Mesendoderm (in vitro differentiated cells): ENCODE results near the gene SNW1.

ENCODE experiments used
- DNase-seq: peaks from one replicate; pipeline ENCODE4 v3.0.0; 2013
- H2AK5ac ChIP-seq: 2 replicates; pipeline ENCODE4 v1.6.1; 2013; ENCODE audit warnings: low read length, inconsistent platforms
- H2BK120ac ChIP-seq: 2 replicates; pipeline ENCODE4 v1.6.1; 2013; ENCODE audit warnings: low read depth, mild to moderate bottlenecking, low read length, moderate library complexity, mixed read lengths
- H2BK15ac ChIP-seq: replicated peaks from 2 replicates; pipeline ENCODE4 v1.6.1; 2013; ENCODE audit warnings: low read depth, mild to moderate bottlenecking, moderate library complexity
- H2BK5ac ChIP-seq: 2 replicates; pipeline ENCODE4 v1.6.1; 2013; ENCODE audit warnings: low read length, inconsistent platforms
- H3K18ac ChIP-seq: 2 replicates; pipeline ENCODE4 v1.6.1; 2013; ENCODE audit warnings: mild to moderate bottlenecking, low read length, mixed read lengths
- H3K23ac ChIP-seq: one replicate; pipeline ENCODE4 v1.6.1; 2013; ENCODE audit warnings: low read length
- H3K27ac ChIP-seq: 2 replicates; pipeline ENCODE4 v1.5.1; 2013; ENCODE audit warnings: low read depth, mild to moderate bottlenecking, inconsistent platforms, low read length, moderate library complexity
- H3K27me3 ChIP-seq: 2 replicates; pipeline ENCODE4 v1.6.1; 2013; ENCODE audit warnings: low read length, control low read depth, mild to moderate bottlenecking, inconsistent platforms; ENCODE audit not compliant: insufficient read depth, poor library complexity
- H3K36me3 ChIP-seq: 2 replicates; pipeline ENCODE4 v1.6.1; 2013; ENCODE audit warnings: low read length, inconsistent platforms; ENCODE audit not compliant: control insufficient read depth, insufficient read depth
- H3K4ac ChIP-seq: one replicate; pipeline ENCODE4 v1.6.1; 2013; ENCODE audit warnings: low read depth, mild to moderate bottlenecking, low read length, moderate library complexity
- H3K4me1 ChIP-seq: 2 replicates; pipeline ENCODE4 v1.6.1; 2013; ENCODE audit warnings: low read depth, low read length, inconsistent platforms; ENCODE audit not compliant: control insufficient read depth
- H3K4me2 ChIP-seq: 2 replicates; pipeline ENCODE4 v1.6.1; 2013; ENCODE audit warnings: low read length
- H3K4me3 ChIP-seq: 2 replicates; pipeline ENCODE4 v1.5.1; 2013; ENCODE audit warnings: mild to moderate bottlenecking, low read length
- H3K56ac ChIP-seq: one replicate; pipeline ENCODE4 v1.6.1; 2013; ENCODE audit warnings: low read length
- H3K79me1 ChIP-seq: 2 replicates; pipeline ENCODE4 v1.6.1; 2013; ENCODE audit warnings: low read length, inconsistent platforms
- H3K79me2 ChIP-seq: 2 replicates; pipeline ENCODE4 v1.6.1; 2013; ENCODE audit warnings: mild to moderate bottlenecking, low read length; ENCODE audit not compliant: control insufficient read depth, insufficient read depth
- H3K9ac ChIP-seq: 2 replicates; pipeline ENCODE4 v1.6.1; 2013; ENCODE audit warnings: low read length, inconsistent platforms
- H4K5ac ChIP-seq: one replicate; pipeline ENCODE4 v1.6.1; 2013; ENCODE audit warnings: low read length
- H4K8ac ChIP-seq: one replicate; pipeline ENCODE4 v1.6.1; 2013; ENCODE audit warnings: low read depth, mild to moderate bottlenecking, control low read depth, low read length, moderate library complexity
- WGBS: extraction: QIAGEN DNeasy Blood & Tissue Kit; methylation state at CpG from one replicate; pipeline ENCODE4 v1.1.7; 2013; ENCODE audit warnings: low lambda C conversion rate, missing lambda C conversion rate; ENCODE audit not compliant: insufficient coverage; ENCODE audit errors: extremely low coverage; 5-methylcytosine and 5-hydroxymethylcytosine counted together

SNW1 gene

GRCh38 chr14:77746064-77746702, 14.8 kb downstream of the SNW1 start:
- H3K27ac ChIP-seq: no peak overlapping the region
- H4K5ac ChIP-seq: no peak overlapping the region
- H3K4me3 ChIP-seq: no peak overlapping the region
- H3K36me3 ChIP-seq: peaks cover 6% of the 10 kb centered on the region
- no peaks in the 10 kb centered on the region for H3K4me1 ChIP-seq
- no peaks in the 10 kb centered on the region for H3K79me2 ChIP-seq
- H3K4ac ChIP-seq: no peak overlapping the region
- H2BK15ac ChIP-seq: no peak overlapping the region
- H3K18ac ChIP-seq: no peak overlapping the region
- no CpG with 5 or more reads among the region's 4 CpGs for WGBS
- H2BK120ac ChIP-seq: no peak overlapping the region
- no peak overlapping the region for H4K8ac ChIP-seq
- peaks cover 4% of the 10 kb centered on the region for H3K79me1 ChIP-seq
- no peak overlapping the region for H3K56ac ChIP-seq
- H3K27me3 ChIP-seq: no peaks in the 10 kb centered on the region
- no peak overlapping the region for H2BK5ac ChIP-seq
- H3K4me2 ChIP-seq: no peak overlapping the region
- no peak overlapping the region for H3K23ac ChIP-seq
- no peak overlapping the region for H2AK5ac ChIP-seq
- no peak for DNase-seq
- H3K9ac ChIP-seq: no peak overlapping the region

GRCh38 chr14:77741438-77741837, 19.5 kb downstream of the SNW1 start:
- Histone ChIP-seq H3K4me1 (no peaks in the 10 kb centered on the region), H3K23ac (no peak overlapping the region), H2BK5ac (no peak overlapping the region), H3K4me3 (no peak overlapping the region), H2BK15ac (no peak overlapping the region), H3K4me2 (no peak overlapping the region), H3K56ac (no peak overlapping the region), H3K4ac (no peak overlapping the region), H3K18ac (no peak overlapping the region), H3K79me2 (no peaks in the 10 kb centered on the region), H4K5ac (no peak overlapping the region), H3K27ac (no peak overlapping the region), H3K79me1 (peaks cover 6% of the 10 kb centered on the region), H2AK5ac (no peak overlapping the region), H2BK120ac (no peak overlapping the region), H3K27me3 (no peaks in the 10 kb centered on the region), H4K8ac (no peak overlapping the region), H3K9ac (no peak overlapping the region), H3K36me3 (peaks cover 2% of the 10 kb centered on the region)
- no peak for DNase-seq
- no CpG with 5 or more reads among the region's 2 CpGs for WGBS

- Histone ChIP-seq H3K23ac (no peak overlapping the region), H3K56ac (no peak overlapping the region), H3K27ac (no peak overlapping the region), H2AK5ac (no peak overlapping the region), H4K8ac (no peak overlapping the region), H2BK15ac (no peak overlapping the region), H2BK5ac (no peak overlapping the region), H3K4ac (no peak overlapping the region), H3K18ac (no peak overlapping the region), H3K4me1 (no peaks in the 10 kb centered on the region), H3K27me3 (no peaks in the 10 kb centered on the region), H3K79me2 (no peaks in the 10 kb centered on the region), H4K5ac (no peak overlapping the region), H2BK120ac (no peak overlapping the region), H3K36me3 (peaks cover 2% of the 10 kb centered on the region), H3K4me3 (no peak overlapping the region), H3K4me2 (no peak overlapping the region), H3K79me1 (peaks cover 4% of the 10 kb centered on the region), H3K9ac (no peak overlapping the region)
- no CpG with 5 or more reads among the region's 7 CpGs for WGBS
- no peak for DNase-seq
Observed at GRCh38 chr14:77738559-77739250, 22.3 kb downstream of the SNW1 start.

GRCh38 chr14:77730976-77731497, 29.9 kb downstream of the SNW1 start:
- Histone ChIP-seq H3K4ac (no peak overlapping the region), H2BK15ac (no peak overlapping the region), H3K79me2 (no peaks in the 10 kb centered on the region), H4K5ac (no peak overlapping the region), H2BK120ac (no peak overlapping the region), H3K27me3 (no peaks in the 10 kb centered on the region), H3K56ac (no peak overlapping the region), H2BK5ac (no peak overlapping the region), H3K79me1 (no peaks in the 10 kb centered on the region), H4K8ac (no peak overlapping the region), H3K9ac (no peak overlapping the region), H3K27ac (no peak overlapping the region), H3K18ac (no peak overlapping the region), H3K4me2 (no peak overlapping the region), H3K23ac (no peak overlapping the region), H3K4me1 (no peaks in the 10 kb centered on the region), H3K36me3 (peaks cover 13% of the 10 kb centered on the region), H3K4me3 (no peak overlapping the region), H2AK5ac (no peak overlapping the region)
- DNase-seq: no peak
- no CpG with 5 or more reads among the region's 3 CpGs for WGBS

- no peak overlapping the region for H3K27ac ChIP-seq
- no peak overlapping the region for H3K56ac ChIP-seq
- no peaks in the 10 kb centered on the region for H3K4me1 ChIP-seq
- DNase-seq: no peak
- H3K18ac ChIP-seq: no peak overlapping the region
- H2BK120ac ChIP-seq: no peak overlapping the region
- H3K4me3 ChIP-seq: no peak overlapping the region
- H2BK5ac ChIP-seq: no peak overlapping the region
- H3K9ac ChIP-seq: no peak overlapping the region
- no peaks in the 10 kb centered on the region for H3K79me2 ChIP-seq
- H2AK5ac ChIP-seq: no peak overlapping the region
- no peaks in the 10 kb centered on the region for H3K79me1 ChIP-seq
- no peak overlapping the region for H2BK15ac ChIP-seq
- H3K36me3 ChIP-seq: peaks cover 1% of the 10 kb centered on the region
- no peak overlapping the region for H4K5ac ChIP-seq
- no peak overlapping the region for H3K23ac ChIP-seq
- H3K4me2 ChIP-seq: no peak overlapping the region
- H3K27me3 ChIP-seq: no peaks in the 10 kb centered on the region
- no peak overlapping the region for H3K4ac ChIP-seq
- no peak overlapping the region for H4K8ac ChIP-seq
- WGBS: 100% methylated on average over 3 of the region's 3 CpGs
Observed at GRCh38 chr14:77722301-77722700, 38.7 kb downstream of the SNW1 start.
